IMR-90 (cell line): ENCODE measurements around the gene COL4A1. TPM values are rescaled to one million over a fixed set of nuclear protein-coding genes. Genes with fewer than 3 reads are reported as not detected.

ENCODE experiments used
- ATAC-seq: fragments of 200-7000 bp; cut with Tn5 transposase; 2 replicates; pipeline ENCODE4 v1.9.1; 2020; ENCODE audit warnings: low read depth, mild to moderate bottlenecking, moderate library complexity
- BruUV-seq: library from RNA; stranded (reverse); fragments of 400-500 nt; replicated peaks from 2 replicates; lab custom pipeline; 2021; lab: Mats Ljungman, UMichigan
- CTCF ChIA-PET: fragments of 300-600 bp; formaldehyde crosslinking; extraction: SDS; loops from one replicate; lab custom pipeline; 2021; ENCODE audit warnings: antibody characterized with exemption; lab: Yijun Ruan, JAX
- POLR2A ChIA-PET: fragments of 300-600 bp; sonication (Branson Sonifier 250); formaldehyde crosslinking; loops from one replicate; lab custom pipeline; 2022; ENCODE audit warnings: antibody characterized with exemption; ENCODE audit not compliant: unreplicated experiment; lab: Charles Lee
- DNase-seq: peaks from one replicate; pipeline ENCODE4 v3.0.0; 2013
- H2AFZ ChIP-seq: replicated peaks from 2 replicates; pipeline ENCODE3; 2013; ENCODE audit warnings: low read length, mild to moderate bottlenecking; ENCODE audit not compliant: poor library complexity
- H2AK5ac ChIP-seq: 2 replicates; pipeline ENCODE4 v1.6.1; 2013; ENCODE audit warnings: low read depth, low read length, inconsistent platforms
- H2AK9ac ChIP-seq: replicated peaks from 2 replicates; pipeline ENCODE3; 2013; ENCODE audit warnings: mild to moderate bottlenecking, low read depth, low read length, moderate library complexity; ENCODE audit not compliant: poor library complexity
- H2BK120ac ChIP-seq: 2 replicates; pipeline ENCODE4 v1.6.1; 2013; ENCODE audit warnings: low read depth, low read length, inconsistent platforms
- H2BK15ac ChIP-seq: 3 replicates; pipeline ENCODE4 v1.6.1; 2013; ENCODE audit warnings: low read depth, low read length, inconsistent platforms
- H2BK20ac ChIP-seq: 2 replicates; pipeline ENCODE4 v1.6.1; 2013; ENCODE audit warnings: low read depth, mild to moderate bottlenecking, inconsistent platforms, low read length, moderate library complexity
- H2BK5ac ChIP-seq: 2 replicates; pipeline ENCODE4 v1.6.1; 2013; ENCODE audit warnings: mild to moderate bottlenecking, low read depth, low read length, inconsistent platforms; ENCODE audit not compliant: poor library complexity, severe bottlenecking
- H3K14ac ChIP-seq: replicated peaks from 2 replicates; pipeline ENCODE4 v1.6.1; 2013; ENCODE audit warnings: low read depth, low read length, inconsistent platforms
- H3K18ac ChIP-seq: 2 replicates; pipeline ENCODE4 v1.6.1; 2013; ENCODE audit warnings: low read depth, low read length, control low read depth
- H3K23ac ChIP-seq: 2 replicates; pipeline ENCODE4 v1.6.1; 2013; ENCODE audit warnings: low read depth, low read length, inconsistent platforms
- H3K27ac ChIP-seq: 2 replicates; pipeline ENCODE4 v1.5.1; 2013; ENCODE audit warnings: mild to moderate bottlenecking, control low read depth, low read length; ENCODE audit not compliant: insufficient read depth
- H3K27me3 ChIP-seq: 2 replicates; pipeline ENCODE4 v1.6.1; 2013; ENCODE audit warnings: low read length; ENCODE audit not compliant: control insufficient read depth, insufficient read depth
- H3K36me3 ChIP-seq: 2 replicates; pipeline ENCODE4 v1.6.1; 2013; ENCODE audit warnings: low read length, mixed read lengths; ENCODE audit not compliant: control insufficient read depth, insufficient read depth
- H3K4ac ChIP-seq: 2 replicates; pipeline ENCODE4 v1.6.1; 2013; ENCODE audit warnings: low read depth, low read length, inconsistent platforms
- H3K4me1 ChIP-seq: 2 replicates; pipeline ENCODE4 v1.6.1; 2013; ENCODE audit warnings: low read length, mixed read lengths; ENCODE audit not compliant: control insufficient read depth, insufficient read depth
- H3K4me2 ChIP-seq: 2 replicates; pipeline ENCODE4 v1.6.1; 2013; ENCODE audit warnings: low read depth, mild to moderate bottlenecking, control low read depth, low read length, moderate library complexity
- H3K4me3 ChIP-seq: 2 replicates; pipeline ENCODE4 v1.5.1; 2013; ENCODE audit warnings: low read depth, mild to moderate bottlenecking, control low read depth, low read length, moderate library complexity; ENCODE audit not compliant: insufficient read depth
- H3K56ac ChIP-seq: 2 replicates; pipeline ENCODE4 v1.6.1; 2013; ENCODE audit warnings: low read length, inconsistent platforms; ENCODE audit not compliant: insufficient read depth; ENCODE audit errors: extremely low read depth
- H3K79me1 ChIP-seq, 2 experiments: 2 replicates each; pipeline ENCODE4 v1.6.1; 2013; ENCODE audit warnings: low read length in 2 of 2, inconsistent platforms in 1 of 2, low read depth in 1 of 2
- H3K9ac ChIP-seq: 2 replicates; pipeline ENCODE4 v1.6.1; 2013; ENCODE audit warnings: low read depth, low read length, control low read depth
- H3K9me1 ChIP-seq: 2 replicates; pipeline ENCODE4 v1.6.1; 2013; ENCODE audit warnings: low read length, inconsistent platforms; ENCODE audit not compliant: insufficient read depth
- H3K9me3 ChIP-seq: 2 replicates; pipeline ENCODE4 v1.6.1; 2013; ENCODE audit warnings: low read length; ENCODE audit not compliant: control insufficient read depth, insufficient read depth
- H4K20me1 ChIP-seq: 2 replicates; pipeline ENCODE4 v1.6.1; 2013; ENCODE audit warnings: low read length, inconsistent platforms; ENCODE audit not compliant: insufficient read depth
- H4K5ac ChIP-seq: 2 replicates; pipeline ENCODE4 v1.6.1; 2013; ENCODE audit warnings: mild to moderate bottlenecking, low read depth, low read length, control low read depth
- H4K8ac ChIP-seq, 2 experiments: 2 replicates each; pipeline ENCODE4 v1.6.1; 2013; ENCODE audit warnings: low read depth in 2 of 2, low read length in 2 of 2, control low read depth in 1 of 2, inconsistent platforms in 1 of 2
- H4K91ac ChIP-seq: 2 replicates; pipeline ENCODE4 v1.6.1; 2013; ENCODE audit warnings: low read depth, low read length, inconsistent platforms; ENCODE audit not compliant: insufficient read depth
- BHLHE40 ChIP-seq: fragments of 150-350 bp; IDR thresholded peaks from 2 replicates; pipeline ENCODE4 v1.6.1; 2016; ENCODE audit warnings: mild to moderate bottlenecking, low read depth, low read length
- CHD1 ChIP-seq: IDR thresholded peaks from 2 replicates; pipeline ENCODE4 v1.6.1; 2012; ENCODE audit warnings: low read depth, low read length, improper control_type of control experiment
- FOS ChIP-seq: fragments of 150-350 bp; IDR thresholded peaks from 2 replicates; pipeline ENCODE4 v1.6.1; 2016; ENCODE audit warnings: low read depth, low read length
- WGBS, 2 experiments: methylation state at CpG; one replicate each; pipeline versions ENCODE4 v1.1.5 to v1.1.7; 2013; ENCODE audit warnings: missing lambda C conversion rate in 2 of 2; ENCODE audit not compliant: insufficient read length in 1 of 2; ENCODE audit errors: extremely low coverage in 2 of 2; 5-methylcytosine and 5-hydroxymethylcytosine counted together
- dilution Hi-C: fragments of 300-500 bp; cut with HindIII; formaldehyde crosslinking; loops from one replicate; pipeline ENCODE4 v1.14.3; 2018; ENCODE audit warnings: low sequenced_read_pairs; ENCODE audit not compliant: unreplicated experiment
- in situ Hi-C: fragments of 300-500 bp; cut with MboI; formaldehyde crosslinking; loops from 3 replicates; pipeline ENCODE4 v1.14.3; 2019; ENCODE audit warnings: low sequenced_read_pairs, inconsistent platforms, mixed read lengths
- intact Hi-C: fragments of 100-400 bp; cut with micrococcal nuclease; formaldehyde crosslinking; loops from 2 replicates; pipeline ENCODE4 v1.10.0; 2022
- polyA plus RNA-seq, 3 experiments: library from polyadenylated mRNA; depleted of rRNA; stranded (reverse); fragments of >200 nt; gene quantifications; 2 replicates each; pipeline ENCODE4 v1.2.3, GENCODE V29; 2012; ENCODE audit warnings: low replicate concordance in 1 of 3
- total RNA-seq: library from RNA; depleted of rRNA; stranded (reverse); fragments of >200 nt; gene quantifications from 2 replicates; pipeline ENCODE4 v1.2.3, GENCODE V29; 2012

The COL4A1 gene
- total and polyA plus RNA-seq, 2 of the 4 experiments (the other 2 are of a cell fraction): 230 to 337 TPM

DNA sequence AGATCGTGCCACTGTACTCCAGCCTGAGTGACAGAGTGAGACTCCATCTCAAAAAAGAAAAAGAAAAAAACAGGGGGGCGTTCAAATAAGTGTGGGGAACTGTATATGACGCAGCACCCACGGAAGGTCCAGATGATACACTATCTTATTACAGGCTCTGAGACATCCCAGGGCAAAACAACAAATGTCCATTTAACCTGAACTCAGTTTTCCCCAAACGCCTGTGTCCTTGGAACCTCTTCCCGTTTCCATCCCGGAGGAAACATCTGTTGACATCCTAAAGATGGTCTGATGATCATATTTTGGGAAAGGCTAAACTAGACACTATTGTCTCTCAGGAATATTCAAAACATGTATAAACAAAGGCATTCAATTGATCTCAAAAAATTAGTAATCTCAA is 72.4 kb downstream of the COL4A1 start:
- Histone ChIP-seq H2BK15ac (no peak overlapping the region), H2BK120ac (no peak overlapping the region)
- 100% methylated on average over 1 of the region's 7 CpGs; no CpG with 5 or more reads in 1 of the 2 experiments for WGBS, 2 experiments

More for the DNA sequence above, 72.4 kb downstream of the COL4A1 start:
- TF ChIP-seq BHLHE40: no peak
- TF ChIP-seq FOS: no peak
- TF ChIP-seq CHD1: no peak
- DNase-seq (no peak), ATAC-seq (no peak)
- Histone ChIP-seq H3K4ac (0 out of 2 replicates have a peak overlapping the region, but pooled peaks have one; percentile 0), H3K23ac (no peak overlapping the region), H2AK5ac (no peak overlapping the region), H2BK20ac (no peak overlapping the region), H2BK5ac (no peak overlapping the region), H4K5ac (no peak overlapping the region), H3K79me1 (peaks cover 29 to 87% of the 10 kb centered on the region in 2 experiments), H4K91ac (no peak overlapping the region), H2AFZ (no peak overlapping the region), H3K4me3 (no peak overlapping the region), H4K20me1 (peaks cover 62% of the 10 kb centered on the region), H3K9me1 (peaks cover 28% of the 10 kb centered on the region), H3K18ac (no peak overlapping the region), H3K4me1 (peaks cover 26% of the 10 kb centered on the region), H3K14ac (no peak overlapping the region), H3K36me3 (peaks cover 33% of the 10 kb centered on the region), H2AK9ac (no peak overlapping the region), H3K4me2 (no peak overlapping the region), H3K27me3 (no peaks in the 10 kb centered on the region), H3K9me3 (no peaks in the 10 kb centered on the region), H4K8ac (peak overlapping the region in 1 of 2 experiments; percentile 25; a peak in 1 of 4 replicates), H3K27ac (no peak overlapping the region), H3K9ac (no peak overlapping the region), H3K56ac (no peak overlapping the region)
- no TSS peak for BruUV-seq
- intact Hi-C loops: no loop called here
- dilution Hi-C loops: no loop called here
- ChIA-PET CTCF (no interaction called here), POLR2A (no interaction called here)
- in situ Hi-C loops: no loop called here
